H9 (cell line): Measurements from ENCODE around the gene LST1. TPM values are rescaled to one million over a fixed set of nuclear protein-coding genes. Genes with fewer than 3 reads are reported as not detected.

ENCODE experiments used
- DNase-seq: peaks from one replicate; pipeline ENCODE4 v3.0.0-alpha.2; 2017
- H2AFZ ChIP-seq: one replicate; pipeline ENCODE4 v1.6.1; 2013; ENCODE audit warnings: mild to moderate bottlenecking, low read length, control low read depth, moderate library complexity
- H2AK5ac ChIP-seq: 2 replicates; pipeline ENCODE4 v1.6.1; 2013; ENCODE audit warnings: low read length, control low read depth, mixed read lengths; ENCODE audit not compliant: insufficient read length
- H2BK120ac ChIP-seq: one replicate; pipeline ENCODE4 v1.6.1; 2013; ENCODE audit warnings: low read depth, mild to moderate bottlenecking, low read length, control low read depth, inconsistent platforms; ENCODE audit not compliant: poor library complexity, severe bottlenecking
- H2BK12ac ChIP-seq: 2 replicates; pipeline ENCODE4 v1.6.1; 2013; ENCODE audit warnings: low read length, control low read depth, mixed read lengths, low read depth; ENCODE audit not compliant: insufficient read length
- H2BK15ac ChIP-seq: 2 replicates; pipeline ENCODE4 v1.6.1; 2013; ENCODE audit warnings: low read depth, low read length, control low read depth
- H2BK20ac ChIP-seq: one replicate; pipeline ENCODE4 v1.6.1; 2013; ENCODE audit warnings: low read depth, mild to moderate bottlenecking, low read length, control low read depth, inconsistent platforms; ENCODE audit not compliant: poor library complexity, severe bottlenecking
- H2BK5ac ChIP-seq: 2 replicates; pipeline ENCODE4 v1.6.1; 2013; ENCODE audit warnings: low read length, control low read depth, mixed read lengths; ENCODE audit not compliant: insufficient read length
- H3K14ac ChIP-seq: 2 replicates; pipeline ENCODE4 v1.6.1; 2013; ENCODE audit warnings: low read length, control low read depth; ENCODE audit not compliant: insufficient read depth
- H3K18ac ChIP-seq: 2 replicates; pipeline ENCODE4 v1.6.1; 2013; ENCODE audit warnings: low read depth, mild to moderate bottlenecking, mixed read lengths, low read length, control low read depth; ENCODE audit not compliant: insufficient read length
- H3K23ac ChIP-seq: 2 replicates; pipeline ENCODE4 v1.6.1; 2013; ENCODE audit warnings: low read length, control low read depth, mixed read lengths, low read depth; ENCODE audit not compliant: insufficient read length
- H3K23me2 ChIP-seq: 2 replicates; pipeline ENCODE4 v1.6.1; 2013; ENCODE audit warnings: low read depth, mild to moderate bottlenecking, mixed read lengths, low read length, control low read depth; ENCODE audit not compliant: insufficient read length, poor library complexity, severe bottlenecking
- H3K27ac ChIP-seq: 2 replicates; pipeline ENCODE4 v1.5.1; 2013; ENCODE audit warnings: low read length, control low read depth, mixed read lengths, low read depth; ENCODE audit not compliant: insufficient read length
- H3K27me3 ChIP-seq: 2 replicates; pipeline ENCODE4 v1.6.1; 2013; ENCODE audit warnings: low read length, control low read depth, inconsistent platforms; ENCODE audit not compliant: insufficient read depth
- H3K4ac ChIP-seq: 2 replicates; pipeline ENCODE4 v1.6.1; 2013; ENCODE audit warnings: low read depth, mild to moderate bottlenecking, control low read depth, inconsistent platforms, low read length, moderate library complexity
- H3K4me1 ChIP-seq: 2 replicates; pipeline ENCODE4 v1.6.1; 2013; ENCODE audit warnings: low read length, control low read depth, inconsistent platforms; ENCODE audit not compliant: insufficient read depth
- H3K4me2 ChIP-seq: 2 replicates; pipeline ENCODE4 v1.6.1; 2013; ENCODE audit warnings: low read length, control low read depth, mixed read lengths; ENCODE audit not compliant: insufficient read length, insufficient read depth
- H3K56ac ChIP-seq: 2 replicates; pipeline ENCODE4 v1.6.1; 2013; ENCODE audit warnings: low read depth, mild to moderate bottlenecking, mixed read lengths, low read length, control low read depth; ENCODE audit not compliant: insufficient read length
- H3K79me1 ChIP-seq: 2 replicates; pipeline ENCODE4 v1.6.1; 2013; ENCODE audit warnings: low read depth, mild to moderate bottlenecking, moderate library complexity, low read length, control low read depth, inconsistent platforms; ENCODE audit not compliant: insufficient read depth, poor library complexity, severe bottlenecking
- H3K79me2 ChIP-seq: 2 replicates; pipeline ENCODE4 v1.6.1; 2013; ENCODE audit warnings: low read length, control low read depth, inconsistent platforms; ENCODE audit not compliant: insufficient read depth
- H3K9ac ChIP-seq: 2 replicates; pipeline ENCODE4 v1.6.1; 2013; ENCODE audit warnings: low read length, control low read depth, mixed read lengths; ENCODE audit not compliant: insufficient read length; ENCODE audit errors: extremely low read depth
- H3K9me3 ChIP-seq: one replicate; pipeline ENCODE4 v1.6.1; 2013; ENCODE audit warnings: low read depth, low read length, inconsistent platforms; ENCODE audit not compliant: control insufficient read depth
- H3T11ph ChIP-seq: one replicate; pipeline ENCODE4 v1.6.1; 2013; ENCODE audit warnings: mild to moderate bottlenecking, low read length, control low read depth, inconsistent platforms
- H4K20me1 ChIP-seq: one replicate; pipeline ENCODE4 v1.6.1; 2013; ENCODE audit not compliant: control insufficient read depth, insufficient read length, insufficient read depth
- H4K5ac ChIP-seq: 2 replicates; pipeline ENCODE4 v1.6.1; 2013; ENCODE audit warnings: low read depth, mild to moderate bottlenecking, mixed read lengths, low read length, control low read depth; ENCODE audit not compliant: insufficient read length
- H4K8ac ChIP-seq: replicated peaks from 2 replicates; pipeline ENCODE4 v1.6.1; 2013; ENCODE audit warnings: low read length, control low read depth, mixed read lengths, low read depth; ENCODE audit not compliant: insufficient read length
- H4K91ac ChIP-seq: 2 replicates; pipeline ENCODE4 v1.6.1; 2013; ENCODE audit warnings: low read depth, mild to moderate bottlenecking, moderate library complexity, mixed read lengths, low read length, control low read depth; ENCODE audit not compliant: insufficient read length
- H3K27ac Mint-ChIP-seq, 3 experiments: 2 replicates in 2 of 3; 3 replicates in 1 of 3; pipeline ENCODE4 v1.8.0; 2020 to 2021; ENCODE audit warnings: mixed read lengths in 3 of 3, mild to moderate bottlenecking in 1 of 3, moderate library complexity in 1 of 3
- H3K27me3 Mint-ChIP-seq: 2 replicates; pipeline ENCODE4 v1.8.0; 2021; ENCODE audit warnings: low read depth, mild to moderate bottlenecking, moderate library complexity, mixed read lengths
- H3K36me3 Mint-ChIP-seq, 3 experiments: 2 replicates in 2 of 3; 3 replicates in 1 of 3; pipeline ENCODE4 v1.8.0; 2020 to 2021; ENCODE audit warnings: low read depth in 3 of 3, mixed read lengths in 3 of 3; ENCODE audit not compliant: insufficient read depth in 1 of 3
- H3K4me1 Mint-ChIP-seq, 2 experiments: 2 replicates each; pipeline ENCODE4 v1.8.0; 2020; ENCODE audit warnings: mixed read lengths in 2 of 2
- H3K4me3 Mint-ChIP-seq, 2 experiments: 2 replicates in 1 of 2; 3 replicates in 1 of 2; pipeline ENCODE4 v1.8.0; 2020 to 2021; ENCODE audit warnings: mild to moderate bottlenecking in 2 of 2, mixed read lengths in 2 of 2, moderate library complexity in 1 of 2
- H3K9me3 Mint-ChIP-seq, 2 experiments: 2 replicates in 1 of 2; 3 replicates in 1 of 2; pipeline ENCODE4 v1.8.0; 2020; ENCODE audit warnings: mild to moderate bottlenecking in 2 of 2, mixed read lengths in 2 of 2, moderate library complexity in 1 of 2
- WGBS: extraction: QIAGEN DNeasy Blood & Tissue Kit; methylation state at CpG from one replicate; pipeline ENCODE4 v1.1.7; 2013; ENCODE audit warnings: missing lambda C conversion rate, low lambda C conversion rate, mixed read lengths; ENCODE audit not compliant: insufficient read length; ENCODE audit errors: extremely low coverage; 5-methylcytosine and 5-hydroxymethylcytosine counted together
- total RNA-seq: library from RNA; stranded (reverse); gene quantifications from 2 replicates; pipeline ENCODE4 v1.2.1, GENCODE V29; 2021
- TF ChIP-seq, protein P1 (sequence below): fragments of 200-600 bp; sonication (generic); conservative IDR thresholded peaks from 3 replicates; pipeline ENCODE4 v1.8.0; 2021; ENCODE audit warnings: antibody characterized with exemption, mild to moderate bottlenecking

Gene LST1
- total RNA-seq, 1 experiment from 2014 or later, result not detected

DNA sequence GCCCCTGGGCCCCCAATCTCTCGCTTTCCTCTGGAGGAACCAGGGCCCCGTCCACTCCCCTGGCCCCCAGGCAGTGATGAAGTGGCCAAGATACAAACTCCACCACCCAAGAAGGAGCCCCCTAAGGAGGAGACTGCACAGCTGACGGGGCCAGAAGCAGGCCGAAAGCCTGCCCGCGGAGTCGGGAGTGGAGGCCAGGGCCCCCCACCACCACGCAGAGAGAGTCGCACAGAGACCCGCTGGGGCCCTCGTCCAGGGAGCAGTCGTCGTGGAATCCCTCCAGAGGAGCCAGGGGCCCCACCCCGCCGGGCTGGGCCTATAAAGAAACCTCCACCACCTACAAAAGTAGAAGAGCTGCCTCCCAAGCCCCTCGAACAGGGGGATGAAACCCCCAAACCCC lies 45.1 kb downstream of the LST1 start:
- no peak overlapping the region for H2BK20ac ChIP-seq
- no peak overlapping the region for H2BK5ac ChIP-seq
- no peak overlapping the region for H2AK5ac ChIP-seq
- H3K27me3 Mint-ChIP-seq, result no peaks in the 10 kb centered on the region; the same call in 1 of the 2 replicates
- H3T11ph ChIP-seq, result no peak overlapping the region
- H4K91ac ChIP-seq, result no peak overlapping the region
- no peaks in the 10 kb centered on the region for H3K4me1 ChIP-seq
- no CpG with 5 or more reads among the region's 16 CpGs for WGBS
- no peaks in the 10 kb centered on the region for H3K27me3 ChIP-seq
- H3K9me3 ChIP-seq, result no peaks in the 10 kb centered on the region
- no peak overlapping the region for H3K18ac ChIP-seq
- no peak overlapping the region for H3K27ac ChIP-seq
- TF ChIP-seq, protein P1, sequence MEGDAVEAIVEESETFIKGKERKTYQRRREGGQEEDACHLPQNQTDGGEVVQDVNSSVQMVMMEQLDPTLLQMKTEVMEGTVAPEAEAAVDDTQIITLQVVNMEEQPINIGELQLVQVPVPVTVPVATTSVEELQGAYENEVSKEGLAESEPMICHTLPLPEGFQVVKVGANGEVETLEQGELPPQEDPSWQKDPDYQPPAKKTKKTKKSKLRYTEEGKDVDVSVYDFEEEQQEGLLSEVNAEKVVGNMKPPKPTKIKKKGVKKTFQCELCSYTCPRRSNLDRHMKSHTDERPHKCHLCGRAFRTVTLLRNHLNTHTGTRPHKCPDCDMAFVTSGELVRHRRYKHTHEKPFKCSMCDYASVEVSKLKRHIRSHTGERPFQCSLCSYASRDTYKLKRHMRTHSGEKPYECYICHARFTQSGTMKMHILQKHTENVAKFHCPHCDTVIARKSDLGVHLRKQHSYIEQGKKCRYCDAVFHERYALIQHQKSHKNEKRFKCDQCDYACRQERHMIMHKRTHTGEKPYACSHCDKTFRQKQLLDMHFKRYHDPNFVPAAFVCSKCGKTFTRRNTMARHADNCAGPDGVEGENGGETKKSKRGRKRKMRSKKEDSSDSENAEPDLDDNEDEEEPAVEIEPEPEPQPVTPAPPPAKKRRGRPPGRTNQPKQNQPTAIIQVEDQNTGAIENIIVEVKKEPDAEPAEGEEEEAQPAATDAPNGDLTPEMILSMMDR, result no peak
- DNase-seq, result no peak
- no peak overlapping the region for H4K5ac ChIP-seq
- H2BK12ac ChIP-seq, result no peak overlapping the region
- no peak overlapping the region for H3K4ac ChIP-seq
- H3K4me1 Mint-ChIP-seq, result peaks cover 0 to 3% of the 10 kb centered on the region in 2 experiments; a peak in 1 of 4 replicates
- no peaks in the 10 kb centered on the region for H3K9me3 Mint-ChIP-seq
- no peak overlapping the region for H2AFZ ChIP-seq
- no peaks in the 10 kb centered on the region for H4K20me1 ChIP-seq
- no peak overlapping the region for H3K9ac ChIP-seq
- H3K56ac ChIP-seq, result no peak overlapping the region
- H3K79me1 ChIP-seq, result peaks cover 3% of the 10 kb centered on the region
- H3K4me2 ChIP-seq, result no peak overlapping the region
- no peak overlapping the region for H4K8ac ChIP-seq
- no peak overlapping the region for H3K4me3 Mint-ChIP-seq
- peaks cover 82 to 100% (median 100%) of the 10 kb centered on the region in 3 experiments for H3K36me3 Mint-ChIP-seq
- no peak overlapping the region for H2BK120ac ChIP-seq
- H3K79me2 ChIP-seq, result no peaks in the 10 kb centered on the region
- H3K23me2 ChIP-seq, result no peaks in the 10 kb centered on the region
- no peak overlapping the region for H3K14ac ChIP-seq
- no peak overlapping the region for H2BK15ac ChIP-seq
- H3K23ac ChIP-seq, result no peak overlapping the region
- H3K27ac Mint-ChIP-seq, result peak overlapping the region in 1 of 3 experiments; percentile 56; a peak in 2 of 7 replicates
